Stimulated activated naive CD4-positive, alpha-beta T cell (primary cell): ENCODE data around the gene HDAC3.
A peak's percentile ranks its signal among the peaks of the same experiment; 100 is the strongest.

Experiments
- DNase-seq, 6 experiments: peaks; one replicate each; lab custom pipeline; 2025; lab: John Stamatoyannopoulos, UW

Gene HDAC3

DNA sequence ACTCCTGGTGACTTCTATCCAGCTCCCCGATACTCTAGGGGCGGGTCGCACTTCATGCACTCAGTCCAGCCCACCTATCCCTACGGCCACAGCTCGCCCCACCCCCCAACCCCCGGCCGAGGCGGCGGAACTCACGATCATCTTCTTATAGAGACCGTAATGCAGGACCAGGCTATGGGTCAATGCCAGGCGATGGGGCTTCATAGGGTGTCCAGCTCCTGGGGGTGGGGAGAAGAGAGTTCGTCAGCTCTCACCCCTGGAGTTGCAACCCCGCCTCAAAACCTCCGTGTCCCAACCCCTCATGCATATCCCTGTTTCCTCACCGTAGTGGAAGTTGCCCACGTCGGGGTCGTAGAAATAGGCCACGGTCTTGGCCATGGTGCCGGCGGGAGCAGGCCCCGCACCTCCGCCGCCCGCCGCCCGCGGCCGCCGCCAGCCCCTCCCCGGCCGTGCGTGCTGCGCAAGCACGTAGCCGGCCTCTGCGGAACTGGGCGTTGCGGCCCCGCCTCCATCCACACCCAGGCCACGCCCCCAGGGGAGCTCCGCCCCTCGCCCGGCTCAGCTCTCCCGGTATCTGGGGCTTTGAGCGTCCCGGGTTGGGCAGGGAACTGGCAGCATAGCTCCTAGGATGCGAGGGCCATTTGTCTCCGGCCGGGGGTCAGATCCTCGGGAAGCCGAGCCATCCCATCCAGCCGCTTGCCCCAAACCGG is at the start of gene HDAC3, which contains the start of gene RELL2:
Gene HDAC3, minus strand, starts transcription at position 437 of the 710 bp plus-strand sequence. Its CDS starts 59 bp downstream, at position 378.
Gene RELL2, plus strand, starts transcription at position 585 of the 710 bp plus-strand sequence. CDS start 1,229 bp downstream, outside the sequence.
- peak; percentile 80 to 94 (median 90) for DNase-seq

DNA sequence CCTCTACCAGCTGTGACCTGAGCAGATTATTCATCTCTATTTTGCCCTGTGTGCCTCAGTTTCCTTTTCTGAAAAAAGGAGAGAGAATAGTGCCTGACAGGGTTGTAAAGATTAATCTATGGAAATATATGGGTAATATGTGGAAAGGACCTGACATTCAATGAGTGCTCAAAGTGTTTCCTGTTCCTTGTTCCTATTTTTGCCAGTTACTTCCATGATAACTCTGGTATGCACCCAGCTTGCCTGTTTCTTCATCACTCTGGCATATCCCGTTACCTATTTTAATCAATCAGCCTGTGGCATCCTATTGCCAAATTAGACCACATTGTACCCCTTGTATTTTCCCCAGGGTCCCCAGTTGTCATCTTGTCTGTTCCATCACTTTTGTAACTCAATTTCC is 48.9 kb upstream of the HDAC3 start:
- no peak for DNase-seq

DNA sequence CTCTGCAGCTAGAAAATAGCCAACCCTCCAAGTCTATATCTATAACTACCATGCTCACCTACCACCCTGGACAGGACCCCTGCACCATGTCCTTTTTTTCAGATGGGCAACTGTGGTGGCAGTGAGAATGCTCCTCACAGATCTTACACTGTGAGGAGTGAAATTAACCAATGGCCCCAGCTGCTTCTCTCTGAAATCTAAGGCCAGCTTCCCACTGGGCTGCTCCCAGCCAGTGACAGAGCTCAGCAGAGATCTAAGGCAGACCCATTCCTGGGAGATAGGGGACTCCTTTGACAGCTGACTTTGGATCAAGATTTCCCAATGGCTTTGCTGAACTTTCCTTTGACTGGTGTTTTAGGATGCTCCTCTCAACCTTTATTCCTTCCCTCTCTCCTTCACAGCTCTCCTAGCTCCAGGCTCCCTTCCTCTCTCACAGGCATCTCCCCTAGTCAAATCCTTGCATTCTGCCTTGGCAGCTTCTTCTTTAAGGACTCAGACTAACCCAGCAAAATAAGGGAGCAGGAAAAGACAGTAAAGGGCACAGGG is 47.0 kb upstream of the HDAC3 start:
- DNase-seq, result no peak

DNA sequence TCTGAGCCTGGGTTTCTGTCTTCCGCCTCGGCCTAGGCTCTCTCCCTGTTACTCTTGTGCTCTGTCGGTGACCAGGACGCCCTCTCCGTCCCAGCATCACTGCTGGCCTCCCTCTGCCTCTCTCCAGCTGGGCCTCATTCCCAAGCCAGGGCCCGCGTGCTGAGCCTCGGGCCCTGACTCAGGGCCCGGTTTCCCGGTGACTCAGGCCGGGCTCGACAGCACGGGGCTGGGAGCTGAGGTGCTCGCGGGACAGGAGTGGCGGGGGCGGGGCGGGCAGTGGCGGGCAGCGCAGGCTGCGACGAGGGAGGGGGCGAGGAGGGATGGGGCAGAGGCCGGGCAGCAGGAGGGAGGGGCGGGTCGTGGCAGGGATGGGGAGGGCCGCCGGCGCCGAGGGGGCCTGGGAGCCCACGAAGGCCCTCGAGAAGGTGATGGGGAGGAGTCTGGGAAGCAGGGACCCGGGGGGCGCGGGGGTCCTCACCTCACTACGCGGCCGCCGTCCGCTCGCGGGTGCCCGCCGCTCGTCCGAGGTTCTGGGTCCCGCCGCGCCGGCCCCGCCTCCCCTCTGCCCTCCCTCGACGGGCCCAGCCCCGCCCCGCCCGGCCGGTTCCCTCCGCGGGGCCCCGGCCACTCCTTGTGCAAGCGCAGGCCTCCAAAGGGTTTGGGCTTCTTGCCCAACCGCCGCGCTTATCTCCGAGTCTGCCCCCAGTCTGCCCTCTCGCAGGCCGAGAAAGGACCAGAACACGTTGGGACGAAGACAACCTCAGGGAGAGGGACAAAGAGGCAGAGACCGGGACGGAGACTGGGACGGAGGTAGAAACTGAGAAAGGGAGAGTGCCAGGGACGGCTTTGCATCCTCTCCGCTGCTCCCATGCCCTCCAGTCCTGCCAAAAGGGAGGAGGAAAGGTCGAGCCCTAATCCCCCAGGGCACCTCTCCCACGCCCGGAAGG is 45.3 kb upstream of the HDAC3 start, which contains the start of gene ARAP3:
Gene ARAP3, minus strand, starts transcription at position 536 of the 947 bp plus-strand sequence. CDS start 1,744 bp downstream, outside the sequence.
- DNase-seq, result peak in 4 of 6 experiments; percentile 7 to 24 (median 18)

GRCh38 chr5:141681295-141681694 is 44.6 kb upstream of the HDAC3 start:
- no peak for DNase-seq

- DNase-seq, result no peak
These were observed 44.1 kb upstream of the HDAC3 start for GRCh38 chr5:141680751-141681201.

DNA sequence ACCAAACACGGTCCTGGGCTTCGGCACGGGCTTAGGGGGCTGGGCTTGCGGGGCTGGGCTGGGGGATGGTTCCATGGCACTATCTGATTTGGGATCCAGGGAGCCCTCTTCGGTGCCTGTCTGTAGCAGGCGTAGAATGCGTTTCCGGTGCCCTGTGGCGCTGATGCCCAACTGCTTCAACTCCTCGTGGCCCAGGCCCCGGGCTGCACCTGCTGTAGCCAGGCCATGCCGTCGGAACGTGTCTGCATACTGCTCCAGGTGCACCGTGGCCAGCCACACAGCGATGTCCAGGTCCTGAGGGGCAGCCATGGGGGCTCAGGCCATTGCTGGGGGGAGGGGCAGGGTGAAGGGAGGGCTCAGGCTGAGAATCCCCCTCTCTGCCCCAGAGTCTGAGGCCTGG is 43.5 kb upstream of the HDAC3 start:
- no peak for DNase-seq

DNA sequence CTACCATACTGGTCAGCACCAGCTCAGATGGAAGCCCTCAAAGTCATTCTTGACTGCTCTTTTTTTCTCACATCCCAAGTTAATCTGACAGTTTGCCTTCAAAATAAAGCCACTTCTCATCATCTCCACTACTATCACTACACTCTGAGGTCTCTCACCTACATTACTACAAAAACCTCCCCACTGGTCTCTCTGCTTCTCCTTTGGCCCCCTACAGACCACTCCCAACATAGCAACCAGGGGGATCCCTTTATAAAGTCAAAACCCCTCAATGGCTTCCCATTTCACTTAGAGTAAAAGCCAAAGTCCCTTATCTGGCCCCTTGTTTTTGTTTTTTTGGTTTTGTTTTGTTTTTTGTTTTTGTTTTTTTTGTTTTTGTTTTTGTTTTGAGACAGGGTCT is 40.8 kb upstream of the HDAC3 start:
- DNase-seq, result no peak

- no peak for DNase-seq
These were observed 39.0 kb upstream of the HDAC3 start for GRCh38 chr5:141675672-141676071.

DNA sequence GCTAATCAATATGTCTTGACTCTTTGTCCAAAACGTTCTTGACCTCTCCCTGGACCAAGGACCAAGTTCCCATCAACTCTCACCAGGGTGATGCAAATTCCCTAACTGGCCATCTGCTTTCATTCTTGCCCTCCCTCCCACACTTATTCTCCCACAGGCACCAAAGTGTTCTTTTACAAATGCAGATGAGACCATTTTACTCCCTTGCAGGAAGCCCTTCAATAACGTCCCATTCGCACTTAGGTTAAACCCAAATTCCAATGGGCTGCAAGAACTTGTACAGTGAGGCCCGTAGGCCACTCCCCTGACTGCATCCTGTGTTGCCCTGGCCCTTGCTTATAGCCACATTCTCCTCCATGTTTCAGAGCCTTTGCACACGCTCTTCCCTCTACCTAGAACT is 38.1 kb upstream of the HDAC3 start:
- no peak for DNase-seq

DNA sequence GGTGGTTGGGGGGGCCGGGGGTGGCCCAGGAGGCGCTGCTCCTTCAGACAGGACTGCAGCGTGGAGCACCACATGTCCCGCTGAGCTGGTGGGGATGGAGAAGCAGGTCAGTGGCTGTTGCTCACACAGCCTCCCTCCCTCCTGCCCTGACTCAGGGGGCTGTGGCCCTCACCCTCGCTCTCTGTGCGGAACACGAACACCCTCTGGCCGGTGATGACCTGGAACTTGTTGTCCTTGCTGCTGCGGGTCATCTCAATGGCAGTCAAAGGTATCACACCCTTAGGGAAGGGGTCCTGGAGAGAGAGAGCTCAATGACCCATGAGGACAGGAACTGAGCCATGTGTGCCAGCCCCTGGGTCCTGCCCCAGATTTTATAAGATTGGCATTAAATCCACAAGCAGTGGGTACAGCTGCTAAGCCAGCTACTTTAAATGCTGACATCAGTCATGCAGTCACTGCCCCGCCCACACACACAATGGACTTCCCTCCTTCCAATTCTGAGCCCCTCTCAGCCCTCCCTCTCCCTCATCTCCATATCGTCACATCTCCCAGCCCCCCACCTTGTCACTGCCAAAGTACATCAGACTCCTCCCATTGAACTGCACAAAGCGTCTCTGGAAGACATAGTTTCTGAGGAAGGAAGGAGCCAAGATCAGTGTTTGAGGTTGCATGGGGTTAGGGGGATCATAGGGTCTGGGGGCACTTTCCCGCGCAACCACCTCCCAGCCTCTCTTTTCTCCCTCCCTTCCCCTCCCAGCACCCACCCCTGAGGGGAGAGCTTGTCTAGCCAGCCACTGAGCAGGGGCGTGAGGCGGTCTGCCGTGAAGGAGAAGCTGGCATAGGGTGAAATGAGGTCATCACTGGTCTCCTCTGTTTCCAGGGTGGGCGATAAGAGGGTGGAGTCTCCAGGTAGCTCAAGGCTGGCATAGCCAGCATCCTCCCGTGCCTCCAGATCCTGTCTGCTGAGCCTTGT is 36.5 kb upstream of the HDAC3 start:
- no peak for DNase-seq

- DNase-seq, result no peak
These were observed 35.6 kb upstream of the HDAC3 start for GRCh38 chr5:141672071-141672840.

GRCh38 chr5:141669520-141669919 is 32.9 kb upstream of the HDAC3 start:
- DNase-seq, result no peak

- no peak for DNase-seq
These were observed 32.1 kb upstream of the HDAC3 start for GRCh38 chr5:141668601-141669265.

- DNase-seq, result no peak
These were observed 29.6 kb upstream of the HDAC3 start for GRCh38 chr5:141665995-141666940.

- DNase-seq, result peak; percentile 21 to 70 (median 61)
These were observed 28.2 kb upstream of the HDAC3 start for GRCh38 chr5:141664733-141665461.

- no peak for DNase-seq
These were observed 26.9 kb upstream of the HDAC3 start for GRCh38 chr5:141663506-141663905.

DNA sequence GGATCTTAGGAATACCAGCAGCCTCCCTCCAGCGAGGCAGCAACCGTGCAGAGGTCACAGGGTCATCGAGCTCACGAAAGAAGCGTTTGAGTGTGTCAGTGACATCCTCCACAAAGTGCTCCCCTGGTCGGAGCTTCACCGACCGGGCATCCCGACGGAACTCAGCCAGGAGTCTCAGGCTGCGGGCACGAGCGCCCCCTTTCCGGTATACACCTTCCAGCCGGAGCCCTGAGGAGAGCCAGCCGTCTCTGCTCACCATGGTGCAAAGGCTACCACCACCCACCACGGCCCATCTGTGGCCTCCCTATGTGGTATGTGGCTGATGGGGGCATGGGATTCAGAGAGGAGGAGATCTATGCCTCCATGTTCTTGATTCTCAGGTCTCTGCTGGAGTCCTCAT is 25.4 kb upstream of the HDAC3 start:
- DNase-seq, result no peak
